HepG2 (cell line): ENCODE results near the gene EPHX1. TPM values are rescaled to one million over a fixed set of nuclear protein-coding genes. Genes with fewer than 3 reads are reported as not detected.

Source experiments
- ATF4 ChIP-seq, 2 experiments: fragments of 450-650 bp in 1 of 2; sonication (generic) in 1 of 2; formaldehyde crosslinking; IDR thresholded peaks; 2 replicates each; pipeline versions ENCODE4 v1.5.0 to v1.8.0; 2020 to 2022; ENCODE audit warnings: mild to moderate bottlenecking in 1 of 2, missing genetic modification reagents in 1 of 2
- BATF2 ChIP-seq: sonication (generic); formaldehyde crosslinking; IDR thresholded peaks from 2 replicates; pipeline ENCODE4 v1.8.0; 2022; ENCODE audit warnings: mild to moderate bottlenecking, missing genetic modification reagents, moderate library complexity
- CREBL2 ChIP-seq: sonication (generic); formaldehyde crosslinking; IDR thresholded peaks from 2 replicates; pipeline ENCODE4 v1.8.1; 2023; ENCODE audit warnings: missing genetic modification reagents, mild to moderate bottlenecking, borderline replicate concordance
- DDIT3 ChIP-seq: sonication (generic); formaldehyde crosslinking; IDR thresholded peaks from 2 replicates; pipeline ENCODE4 v1.4.0; 2020; ENCODE audit warnings: mild to moderate bottlenecking, missing genetic modification reagents
- FOXJ3 ChIP-seq: sonication (generic); formaldehyde crosslinking; IDR thresholded peaks from 2 replicates; pipeline ENCODE4 v1.4.0; 2020; ENCODE audit warnings: missing genetic modification reagents, mild to moderate bottlenecking, borderline replicate concordance
- HNF4G ChIP-seq, 2 experiments: sonication (generic) in 1 of 2; formaldehyde crosslinking in 1 of 2; IDR thresholded peaks; 2 replicates each; pipeline versions ENCODE4 v1.4.0 to v1.6.1; 2011 to 2020; ENCODE audit warnings: borderline replicate concordance in 2 of 2, low read depth in 2 of 2, mild to moderate bottlenecking in 2 of 2, low read length in 1 of 2, missing genetic modification reagents in 1 of 2, moderate library complexity in 1 of 2
- HNRNPL ChIP-seq: fragments of 200-400 bp; formaldehyde crosslinking; IDR thresholded peaks from 2 replicates; pipeline ENCODE4 v1.6.1; 2017; ENCODE audit warnings: mild to moderate bottlenecking, low read depth, low read length
- MAFK ChIP-seq, 2 experiments: IDR thresholded peaks in 1 of 2; conservative IDR thresholded peaks in 1 of 2; 2 replicates each; pipeline ENCODE4 v1.6.1; 2011; ENCODE audit warnings: improper control_type of control experiment in 2 of 2, low read length in 2 of 2
- NAIF1 ChIP-seq: sonication (generic); formaldehyde crosslinking; IDR thresholded peaks from 2 replicates; pipeline ENCODE4 v1.5.0; 2020; ENCODE audit warnings: mild to moderate bottlenecking, missing genetic modification reagents, borderline replicate concordance
- NFIB ChIP-seq: sonication (generic); formaldehyde crosslinking; IDR thresholded peaks from 2 replicates; pipeline ENCODE4 v1.9.0; 2021; ENCODE audit warnings: missing genetic modification reagents, mild to moderate bottlenecking, borderline replicate concordance
- NR2F6 ChIP-seq, 2 experiments: IDR thresholded peaks; 2 replicates each; pipeline ENCODE4 v1.6.1; 2016; ENCODE audit warnings: antibody characterized with exemption in 1 of 2, mild to moderate bottlenecking in 1 of 2
- RCOR2 ChIP-seq: IDR thresholded peaks from 2 replicates; pipeline ENCODE4 v1.6.1; 2016; ENCODE audit warnings: missing biosample characterization, missing genetic modification reagents
- RNF219 ChIP-seq: sonication (generic); formaldehyde crosslinking; IDR thresholded peaks from 2 replicates; pipeline ENCODE4 v1.5.0; 2020; ENCODE audit warnings: mild to moderate bottlenecking, missing genetic modification reagents
- SIN3B ChIP-seq: fragments of 150-350 bp; IDR thresholded peaks from 2 replicates; pipeline ENCODE4 v1.6.1; 2014; ENCODE audit warnings: low read length
- TEAD2 ChIP-seq: sonication (generic); formaldehyde crosslinking; IDR thresholded peaks from 2 replicates; pipeline ENCODE4 v1.9.0; 2021; ENCODE audit warnings: missing genetic modification reagents
- ZC3H13 ChIP-seq: sonication (generic); formaldehyde crosslinking; IDR thresholded peaks from 2 replicates; pipeline ENCODE4 v1.8.1; 2023; ENCODE audit warnings: mild to moderate bottlenecking, missing genetic modification reagents, moderate library complexity
- ZKSCAN5 ChIP-seq: sonication (generic); formaldehyde crosslinking; IDR thresholded peaks from 2 replicates; pipeline ENCODE4 v1.5.1; 2020; ENCODE audit warnings: mild to moderate bottlenecking, missing genetic modification reagents
- ZNF207 ChIP-seq: fragments of 450-650 bp; IDR thresholded peaks from 2 replicates; pipeline ENCODE4 v1.6.1; 2016; ENCODE audit warnings: antibody characterized with exemption, borderline replicate concordance
- ZNF337 ChIP-seq: sonication (generic); formaldehyde crosslinking; IDR thresholded peaks from 2 replicates; pipeline ENCODE4 v1.5.1; 2020; ENCODE audit warnings: missing genetic modification reagents, low read depth, mild to moderate bottlenecking, borderline replicate concordance
- ZNF737 ChIP-seq: sonication (generic); formaldehyde crosslinking; IDR thresholded peaks from 2 replicates; pipeline ENCODE4 v1.5.0; 2020; ENCODE audit warnings: missing genetic modification reagents, mild to moderate bottlenecking, borderline replicate concordance
- ZNF766 ChIP-seq: sonication (generic); formaldehyde crosslinking; IDR thresholded peaks from 2 replicates; pipeline ENCODE4 v1.5.0; 2020; ENCODE audit warnings: missing genetic modification reagents, borderline replicate concordance
- ZSCAN30 ChIP-seq: sonication (generic); formaldehyde crosslinking; IDR thresholded peaks from 2 replicates; pipeline ENCODE4 v1.5.0; 2020; ENCODE audit warnings: mild to moderate bottlenecking, missing genetic modification reagents
- ZUFSP ChIP-seq: sonication (generic); formaldehyde crosslinking; IDR thresholded peaks from 2 replicates; pipeline ENCODE4 v1.9.0; 2021; ENCODE audit warnings: missing genetic modification reagents, mild to moderate bottlenecking, borderline replicate concordance
- polyA plus RNA-seq, 8 experiments: library from polyadenylated mRNA; depleted of rRNA in 3 of 8; stranded (reverse) in 7 of 8; unstranded in 1 of 8; fragments of >200 nt; fragmentation: Illumina TruSeq in 4 of 8; extraction: Trizol in 4 of 8; gene quantifications; 2 replicates each; pipeline versions ENCODE4 v1.2.1 to v1.2.3, GENCODE V29; 2011 to 2016; ENCODE audit warnings: low read depth in 4 of 8, missing spikeins in 1 of 8, mixed read lengths in 1 of 8; ENCODE audit not compliant: insufficient read depth in 1 of 8
- total RNA-seq, 5 experiments: library from RNA; depleted of rRNA; stranded (reverse); fragments of >200 nt; fragmentation: Illumina TruSeq; extraction: Trizol; gene quantifications; 2 replicates each; pipeline ENCODE4 v1.2.3, GENCODE V29; 2016; ENCODE audit warnings: low read depth in 1 of 5

Gene EPHX1
- total and polyA plus RNA-seq, 2 of the 13 experiments (the other 11 are each of a cell fraction or from before 2014, with no cell fraction given): 27.7 to 36.5 TPM

- TF ChIP-seq ATF4 (CRISPR knock-in tag; IDR thresholded peaks at IDR 0.05): no peak
- no peak for TF ChIP-seq ZNF337 (CRISPR knock-in tag)
- no peak for TF ChIP-seq BATF2
- TF ChIP-seq DDIT3 (CRISPR knock-in tag): no peak
- TF ChIP-seq RNF219 (CRISPR knock-in tag): no peak
- peak; percentile 63; the same call in 1 of the 2 replicates for TF ChIP-seq HNF4G (IDR thresholded peaks at IDR 0.05; ENCODE audit: borderline replicate concordance, low read depth, low read length)
- no peak for TF ChIP-seq HNF4G (CRISPR knock-in tag; IDR thresholded peaks at IDR 0.05; ENCODE audit: borderline replicate concordance, low read depth)
- no peak for TF ChIP-seq TEAD2 (CRISPR knock-in tag)
- no peak for TF ChIP-seq ZNF766 (CRISPR knock-in tag)
- no peak for TF ChIP-seq HNRNPL
- peak; percentile 66 for TF ChIP-seq NR2F6 (IDR thresholded peaks at IDR 0.05)
- TF ChIP-seq NR2F6 (CRISPR knock-in tag; IDR thresholded peaks at IDR 0.05): peak; percentile 78
- no peak for TF ChIP-seq ZNF207
- no peak for TF ChIP-seq SIN3B
- TF ChIP-seq NAIF1 (CRISPR knock-in tag): no peak
- TF ChIP-seq NFIB: no peak
- TF ChIP-seq ZNF737 (CRISPR knock-in tag): no peak
- TF ChIP-seq MAFK (conservative IDR thresholded peaks at IDR 0.05 in 1 of 2, IDR thresholded peaks at IDR 0.05 in 1 of 2; ENCODE audit: low read length in 2 of 2): no peak
- TF ChIP-seq CREBL2 (CRISPR knock-in tag): no peak
- TF ChIP-seq ZUFSP (CRISPR knock-in tag): no peak
- no peak for TF ChIP-seq FOXJ3 (CRISPR knock-in tag)
- TF ChIP-seq RCOR2 (CRISPR knock-in tag): 0 out of 2 replicates have a peak, but pooled peaks have one; percentile 37
- no peak for TF ChIP-seq ZC3H13
- TF ChIP-seq ZKSCAN5 (CRISPR knock-in tag): no peak
- TF ChIP-seq ZSCAN30 (CRISPR knock-in tag): no peak
Measured at GRCh38 chr1:225770561-225771248, 39.2 kb upstream of the EPHX1 start (continued).
